Activated CD4-positive, CD25-positive, alpha-beta regulatory T cell (primary cell): ENCODE results near the gene CHDH.

Experiments used
- DNase-seq, 4 experiments: peaks; one replicate each; lab custom pipeline; 2025; lab: John Stamatoyannopoulos, UW

CHDH gene

GRCh38 chr3:53846134-53846850 is at the start of gene CHDH, which contains the start of gene IL17RB:
Gene CHDH (minus strand): TSS chr3:53846419. CDS start chr3:53824008, 22,411 bp downstream.
Gene IL17RB (plus strand): TSS chr3:53846568. CDS start chr3:53846589, 21 bp downstream.
- no peak for DNase-seq

GRCh38 chr3:53892286-53892637 is 46.0 kb upstream of the CHDH start:
- DNase-seq = no peak

- DNase-seq = peak; percentile 88 to 95 (median 94)
These were observed 45.5 kb upstream of the CHDH start, which contains the start of gene SELENOK for GRCh38 chr3:53891497-53892285. Gene SELENOK (minus strand): TSS chr3:53891859.

- peak in 2 of 4 experiments; percentile 5 to 9 for DNase-seq
These were observed 44.7 kb upstream of the CHDH start for GRCh38 chr3:53890726-53891475.

- no peak for DNase-seq
These were observed 42.0 kb upstream of the CHDH start for GRCh38 chr3:53888232-53888631.

- DNase-seq = no peak
These were observed 41.2 kb upstream of the CHDH start for GRCh38 chr3:53887446-53887845.

GRCh38 chr3:53885239-53885638 is 39.0 kb upstream of the CHDH start:
- no peak for DNase-seq

GRCh38 chr3:53884623-53885022 is 38.4 kb upstream of the CHDH start:
- no peak for DNase-seq

GRCh38 chr3:53883008-53883407 is 36.8 kb upstream of the CHDH start:
- no peak for DNase-seq

GRCh38 chr3:53881691-53882593 is 35.7 kb upstream of the CHDH start, which contains the start of gene ACTR8:
Gene ACTR8 (minus strand): TSS chr3:53882152. CDS start chr3:53882101, 51 bp downstream.
- peak; percentile 63 to 72 (median 68) for DNase-seq

GRCh38 chr3:53880396-53881345 is 34.5 kb upstream of the CHDH start:
- no peak for DNase-seq

- no peak for DNase-seq
These were observed 19.7 kb upstream of the CHDH start for GRCh38 chr3:53865732-53866499.

- DNase-seq = no peak
These were observed 16.9 kb upstream of the CHDH start for GRCh38 chr3:53863145-53863544.

GRCh38 chr3:53862241-53862640 is 16.0 kb upstream of the CHDH start:
- DNase-seq = no peak

- DNase-seq = no peak
These were observed 14.0 kb upstream of the CHDH start for GRCh38 chr3:53860196-53860595.

GRCh38 chr3:53859178-53859577 is 13.0 kb upstream of the CHDH start:
- DNase-seq = no peak

- no peak for DNase-seq
These were observed 12.0 kb upstream of the CHDH start for GRCh38 chr3:53858096-53858741.

GRCh38 chr3:53856964-53857363 is 10.7 kb upstream of the CHDH start:
- no peak for DNase-seq

- DNase-seq = no peak
These were observed 4.7 kb upstream of the CHDH start for GRCh38 chr3:53850895-53851294.
